Naive thymus-derived CD4-positive, alpha-beta T cell (primary cell): Measurements from ENCODE around the gene BTG2. TPM values are rescaled to one million over a fixed set of nuclear protein-coding genes. Genes with fewer than 3 reads are reported as not detected.

ENCODE experiments used
- ATAC-seq: fragments of 150-1000 bp; cut with Tn5 transposase; 2 replicates; pipeline ENCODE4 v1.10.0; 2021; ENCODE audit warnings: mild to moderate bottlenecking, moderate library complexity
- CTCF ChIA-PET: fragments of 350-600 bp; sonication (Branson Sonifier 250); formaldehyde crosslinking; loops from one replicate; lab custom pipeline; 2021; ENCODE audit warnings: antibody characterized with exemption; lab: Charles Lee
- POLR2A ChIA-PET: fragments of 350-600 bp; sonication (Branson Sonifier 250); formaldehyde crosslinking; loops from one replicate; lab custom pipeline; 2021; ENCODE audit warnings: antibody characterized with exemption, inconsistent platforms; lab: Charles Lee
- DNase-seq, 9 donors: peaks; one replicate each; pipeline versions ENCODE4 v3.0.0 to v3.0.0-alpha.2; 2020 to 2022; ENCODE audit warnings: mixed read lengths in 1 of 9
- H3K27ac ChIP-seq: one replicate; pipeline ENCODE4 v1.7.0; 2013; ENCODE audit warnings: mild to moderate bottlenecking, low read depth, low read length, moderate library complexity
- H3K27me3 ChIP-seq, 2 donors: one replicate each; pipeline ENCODE4 v1.7.0; 2013; ENCODE audit warnings: low read length in 2 of 2, mild to moderate bottlenecking in 2 of 2, moderate library complexity in 2 of 2; ENCODE audit not compliant: control insufficient read depth in 2 of 2, insufficient read depth in 2 of 2
- H3K36me3 ChIP-seq, 3 experiments: 1 replicate in 2 of 3; 2 replicates in 1 of 3; pipeline ENCODE4 v1.7.0; 2013; ENCODE audit warnings: low read length in 3 of 3, mild to moderate bottlenecking in 3 of 3, moderate library complexity in 1 of 3; ENCODE audit not compliant: insufficient read depth in 3 of 3, control insufficient read depth in 2 of 3
- H3K4me1 ChIP-seq, 2 donors: one replicate each; pipeline ENCODE4 v1.7.0; 2013; ENCODE audit warnings: low read length in 2 of 2, mild to moderate bottlenecking in 2 of 2, moderate library complexity in 1 of 2; ENCODE audit not compliant: control insufficient read depth in 2 of 2, insufficient read depth in 2 of 2
- H3K4me3 ChIP-seq: 2 replicates; pipeline ENCODE4 v1.7.0; 2013; ENCODE audit warnings: mild to moderate bottlenecking, low read length
- H3K9me3 ChIP-seq, 3 experiments: 1 replicate in 2 of 3; 2 replicates in 1 of 3; pipeline ENCODE4 v1.7.0; 2013; ENCODE audit warnings: low read length in 3 of 3; ENCODE audit not compliant: control insufficient read depth in 2 of 3
- H3K27ac Mint-ChIP-seq, 9 donors: one replicate each; pipeline ENCODE4 v1.8.0; 2020 to 2022; ENCODE audit warnings: mixed read lengths in 9 of 9, mild to moderate bottlenecking in 8 of 9, moderate library complexity in 5 of 9, inconsistent platforms in 2 of 9
- H3K27me3 Mint-ChIP-seq, 5 donors: one replicate each; pipeline ENCODE4 v1.8.0; 2021 to 2022; ENCODE audit warnings: mixed read lengths in 5 of 5, mild to moderate bottlenecking in 1 of 5
- H3K36me3 Mint-ChIP-seq, 5 donors: one replicate each; pipeline ENCODE4 v1.8.0; 2020 to 2022; ENCODE audit warnings: mixed read lengths in 5 of 5, mild to moderate bottlenecking in 3 of 5, inconsistent platforms in 1 of 5
- H3K4me1 Mint-ChIP-seq, 7 donors: one replicate each; pipeline ENCODE4 v1.8.0; 2020 to 2022; ENCODE audit warnings: mixed read lengths in 7 of 7, mild to moderate bottlenecking in 3 of 7, inconsistent platforms in 1 of 7
- H3K4me3 Mint-ChIP-seq, 10 donors: one replicate each; pipeline ENCODE4 v1.8.0; 2020 to 2022; ENCODE audit warnings: mild to moderate bottlenecking in 10 of 10, mixed read lengths in 10 of 10, moderate library complexity in 6 of 10, inconsistent platforms in 2 of 10
- H3K9me3 Mint-ChIP-seq, 11 donors: one replicate each; pipeline ENCODE4 v1.8.0; 2020 to 2022; ENCODE audit warnings: mixed read lengths in 11 of 11, mild to moderate bottlenecking in 4 of 11, inconsistent platforms in 1 of 11, moderate library complexity in 1 of 11
- intact Hi-C, 2 donors: fragments of 100-400 bp; cut with micrococcal nuclease; formaldehyde crosslinking; loops; one replicate each; pipeline ENCODE4 v1.15.1; 2023
- polyA plus RNA-seq, 2 donors: library from polyadenylated mRNA; unstranded; fragments of 300-500 nt; fragmentation: Illumina TruSeq; gene quantifications; one replicate each; pipeline ENCODE4 v1.2.3, GENCODE V29; 2021
- total RNA-seq, 6 experiments: library from RNA in 5 of 6; stranded (reverse) in 5 of 6; gene quantifications; 1 replicate in 5 of 6; 2 replicates in 1 of 6; pipeline ENCODE4 v1.2.3 and lab custom pipeline; 2021 to 2026

The BTG2 gene
- total and polyA plus RNA-seq, 7 experiments from 2014 or later, result 118 to 654 (median 236) TPM

DNA sequence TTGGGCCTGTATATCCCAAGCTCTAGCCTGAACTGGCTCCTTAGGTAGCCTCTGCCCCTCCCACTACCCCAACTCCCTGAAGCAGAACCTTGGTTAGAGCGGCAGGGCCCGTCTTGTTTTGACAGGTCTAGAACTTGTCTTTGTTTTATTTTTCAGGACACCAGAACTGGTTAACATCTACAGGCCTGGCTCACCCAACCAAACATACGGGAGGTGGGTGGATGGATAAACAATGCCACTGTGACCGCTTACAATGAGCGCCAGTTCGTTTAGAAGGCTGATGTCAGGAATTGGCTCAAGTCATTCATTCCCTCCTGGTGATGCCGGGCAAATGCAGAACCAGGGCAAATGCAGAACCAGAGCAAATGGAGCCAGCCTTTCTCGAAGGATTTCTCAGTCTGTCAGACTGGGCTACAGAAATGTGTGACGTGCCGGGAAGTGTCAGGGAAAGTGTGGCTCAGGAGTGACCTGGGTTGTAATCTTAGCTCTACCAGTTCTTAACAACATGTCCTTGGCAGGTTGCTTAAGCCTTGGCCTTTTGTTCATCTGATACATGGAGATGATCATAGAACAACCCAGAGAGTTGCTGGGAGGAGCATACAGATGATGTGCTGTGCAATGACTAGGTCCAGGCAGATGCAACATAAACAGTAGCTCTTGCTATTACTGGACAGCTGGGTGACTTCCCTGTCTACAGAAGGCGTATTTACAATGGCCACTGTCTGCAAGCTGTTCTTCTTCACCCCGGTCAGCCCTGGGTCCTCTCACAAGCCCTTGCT is 30.5 kb upstream of the BTG2 start:
- H3K27me3 ChIP-seq, result no peaks in the 10 kb centered on the region
- Mint-ChIP-seq H3K27ac (peak overlapping the region; percentile 60 to 98 (median 86)), H3K27me3 (no peaks in the 10 kb centered on the region), H3K4me1 (peaks cover 32 to 83% (median 75%) of the 10 kb centered on the region in 7 donors), H3K36me3 (no peaks in the 10 kb centered on the region), H3K9me3 (no peaks in the 10 kb centered on the region), H3K4me3 (peak overlapping the region; percentile 25 to 83 (median 79))
- H3K9me3 ChIP-seq, result no peaks in the 10 kb centered on the region
- peaks cover 6 to 61% of the 10 kb centered on the region in 2 donors for H3K4me1 ChIP-seq
- intact Hi-C loops, result loop anchor here in 1 of 2 donors (10.0 kb wide), 1 partner anchor 490 kb away; the partner anchor contains the start of gene LAX1
- no peak for DNase-seq
- no peak for ATAC-seq
- CTCF ChIA-PET, result interaction anchor here (0.8 to 15.6 kb wide), 9 partner anchors 8 to 214 kb away, joined by 3 to 480 read pairs (median 13); no protein-coding TSS in a partner anchor
- no peak overlapping the region for H3K4me3 ChIP-seq
- no peaks in the 10 kb centered on the region for H3K36me3 ChIP-seq
- POLR2A ChIA-PET, result interaction anchor here (0.6 to 31.3 kb wide), 6 partner anchors 14 to 299 kb away, joined by 3 to 1812 read pairs (median 8); partner anchors contain the start of gene BTG2
- H3K27ac ChIP-seq, result no peak overlapping the region

DNA sequence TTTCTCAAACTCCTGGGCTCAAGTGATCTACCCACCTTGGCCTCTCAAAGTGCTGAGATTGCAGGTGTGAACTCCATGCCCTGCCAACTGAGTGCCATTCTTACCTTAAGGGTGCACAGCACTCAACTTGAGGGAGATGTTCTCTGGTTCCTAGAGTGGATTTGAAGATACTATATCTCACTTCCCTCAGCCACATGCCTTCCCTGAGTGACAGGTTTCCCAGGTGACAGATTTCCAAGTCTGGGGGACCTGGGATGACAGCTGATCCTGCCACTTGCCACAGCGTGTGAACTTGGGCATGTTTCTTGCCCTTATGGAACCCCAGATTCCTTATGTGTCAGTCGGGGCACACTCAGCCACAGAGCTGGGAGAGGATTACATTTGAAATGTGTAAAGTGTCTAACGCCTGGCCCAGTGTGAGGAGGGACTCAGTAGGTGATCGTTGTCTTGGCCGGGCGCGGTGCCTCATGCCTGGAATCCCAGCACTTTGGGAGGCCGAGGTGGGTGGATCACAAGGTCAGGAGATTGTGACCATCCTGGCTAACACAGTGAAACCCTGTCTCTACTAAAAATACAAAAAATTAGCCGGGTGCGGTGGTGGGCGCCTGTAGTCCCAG is 29.6 kb upstream of the BTG2 start:
- ChIA-PET CTCF (interaction anchor here (0.8 to 15.6 kb wide), 9 partner anchors 8 to 213 kb away, joined by 3 to 480 read pairs (median 13); no protein-coding TSS in a partner anchor), POLR2A (interaction anchor here (1.9 to 31.3 kb wide), 3 partner anchors 13 to 66 kb away, joined by 6 to 1812 read pairs (median 389); partner anchors contain the start of gene BTG2)
- Mint-ChIP-seq H3K36me3 (no peaks in the 10 kb centered on the region), H3K4me1 (peaks cover 37 to 81% (median 77%) of the 10 kb centered on the region in 7 donors), H3K9me3 (no peaks in the 10 kb centered on the region), H3K4me3 (peak overlapping the region in 3 of 10 donors; percentile 3 to 12 (median 9)), H3K27me3 (no peaks in the 10 kb centered on the region), H3K27ac (peak overlapping the region; percentile 36 to 98 (median 60))
- H3K4me3 ChIP-seq, result no peak overlapping the region
- DNase-seq (no peak), ATAC-seq (no peak)
- intact Hi-C loops, result loop anchor here in 1 of 2 donors (10.0 kb wide), 1 partner anchor 489 kb away; the partner anchor contains the start of gene LAX1
- H3K9me3 ChIP-seq, result no peaks in the 10 kb centered on the region
- no peaks in the 10 kb centered on the region for H3K27me3 ChIP-seq
- no peak overlapping the region for H3K27ac ChIP-seq
- peaks cover 6 to 58% of the 10 kb centered on the region in 2 donors for H3K4me1 ChIP-seq
- H3K36me3 ChIP-seq, result no peaks in the 10 kb centered on the region

DNA sequence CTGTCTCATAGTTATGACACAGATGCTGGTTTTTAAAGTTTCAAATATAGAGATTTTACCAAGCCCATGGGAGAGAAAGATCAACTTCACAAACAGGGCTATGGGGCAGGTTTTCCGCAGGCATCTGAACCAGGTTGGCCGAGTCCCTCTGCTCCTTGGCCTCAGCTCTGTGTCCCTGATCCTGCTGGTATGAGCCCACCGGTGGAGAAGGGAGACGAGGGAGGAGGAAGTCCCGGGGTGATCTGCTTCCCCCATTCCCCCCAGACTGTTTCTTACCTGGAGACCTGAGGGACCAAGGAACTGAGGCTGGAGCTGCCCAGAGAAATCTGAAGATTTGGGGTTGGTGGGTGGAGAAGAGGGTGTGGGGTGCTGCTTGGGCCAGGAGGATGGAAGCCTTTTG is 28.9 kb upstream of the BTG2 start:
- intact Hi-C loops, result loop anchor here in 1 of 2 donors (10.0 kb wide), 1 partner anchor 488 kb away; the partner anchor contains the start of gene LAX1
- Histone ChIP-seq H3K27me3 (no peaks in the 10 kb centered on the region), H3K4me3 (no peak overlapping the region), H3K27ac (no peak overlapping the region), H3K9me3 (no peaks in the 10 kb centered on the region), H3K4me1 (peaks cover 6 to 51% of the 10 kb centered on the region in 2 donors), H3K36me3 (no peaks in the 10 kb centered on the region)
- H3K36me3 Mint-ChIP-seq, result no peaks in the 10 kb centered on the region
- ChIA-PET CTCF (interaction anchor here (1.3 to 15.6 kb wide), 9 partner anchors 9 to 212 kb away, joined by 3 to 480 read pairs (median 14); partner anchors contain the start of gene BTG2), POLR2A (interaction anchor here (1.6 to 31.3 kb wide), 3 partner anchors 12 to 40 kb away, joined by 6 to 1812 read pairs (median 389); partner anchors contain the start of gene BTG2)
- H3K4me1 Mint-ChIP-seq, result peaks cover 35 to 75% (median 73%) of the 10 kb centered on the region in 7 donors
- DNase-seq (no peak), ATAC-seq (no peak)
- peak overlapping the region in 2 of 10 donors; percentile 66 to 70 for H3K4me3 Mint-ChIP-seq
- H3K27ac Mint-ChIP-seq, result peak overlapping the region; percentile 59 to 98 (median 83)
- H3K27me3 Mint-ChIP-seq, result no peaks in the 10 kb centered on the region
- H3K9me3 Mint-ChIP-seq, result no peaks in the 10 kb centered on the region

DNA sequence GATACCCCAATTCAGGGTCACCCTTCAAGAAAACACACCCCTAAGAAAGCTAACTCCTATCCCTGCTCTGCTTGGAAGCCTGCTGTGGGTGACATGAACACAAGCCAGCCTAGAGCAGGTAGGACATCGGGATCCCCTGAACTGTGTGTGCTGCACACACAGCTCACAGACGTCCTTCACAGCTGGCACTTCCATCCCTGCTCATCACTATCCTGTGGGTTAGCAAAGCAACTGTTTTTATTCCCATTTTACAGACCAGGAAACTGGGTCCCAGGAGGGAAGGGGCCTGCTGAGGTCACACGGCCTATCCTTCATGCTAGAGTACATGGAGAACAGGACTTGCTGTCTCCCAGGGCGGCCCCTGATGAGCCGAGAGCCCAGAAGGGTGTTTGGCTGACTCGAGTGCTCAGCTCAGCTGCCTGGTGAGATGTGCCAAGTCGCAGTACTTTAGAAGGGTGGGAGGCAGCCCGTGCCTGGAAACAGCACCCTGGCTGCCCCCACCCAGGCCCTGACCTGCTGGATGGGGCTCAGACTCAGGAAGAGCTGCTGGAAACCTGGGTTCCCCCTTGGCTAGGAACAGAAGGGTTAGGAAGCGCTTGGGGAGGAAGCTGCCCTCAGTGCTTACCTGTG is 28.3 kb upstream of the BTG2 start:
- ChIA-PET CTCF (interaction anchor here (0.7 to 15.6 kb wide), 9 partner anchors 8 to 63 kb away, joined by 3 to 480 read pairs (median 13); partner anchors contain the start of gene BTG2), POLR2A (interaction anchor here (0.6 to 31.3 kb wide), 10 partner anchors 12 to 202 kb away, joined by 3 to 1812 read pairs (median 6); partner anchors contain the start of gene BTG2)
- Histone ChIP-seq H3K4me1 (peaks cover 6 to 51% of the 10 kb centered on the region in 2 donors), H3K27me3 (no peaks in the 10 kb centered on the region), H3K4me3 (no peak overlapping the region), H3K9me3 (no peaks in the 10 kb centered on the region), H3K36me3 (no peaks in the 10 kb centered on the region), H3K27ac (peak overlapping the region; percentile 74)
- H3K4me3 Mint-ChIP-seq, result peak overlapping the region; percentile 22 to 79 (median 63)
- intact Hi-C loops, result loop anchor here in 1 of 2 donors (10.0 kb wide), 1 partner anchor 488 kb away; the partner anchor contains the start of gene LAX1
- no peaks in the 10 kb centered on the region for H3K9me3 Mint-ChIP-seq
- H3K36me3 Mint-ChIP-seq, result no peaks in the 10 kb centered on the region
- peaks cover 37 to 73% (median 70%) of the 10 kb centered on the region in 7 donors for H3K4me1 Mint-ChIP-seq
- DNase-seq (peak in 1 of 9 donors; percentile 27), ATAC-seq (no peak)
- H3K27me3 Mint-ChIP-seq, result no peaks in the 10 kb centered on the region
- peak overlapping the region; percentile 72 to 98 (median 89) for H3K27ac Mint-ChIP-seq

DNA sequence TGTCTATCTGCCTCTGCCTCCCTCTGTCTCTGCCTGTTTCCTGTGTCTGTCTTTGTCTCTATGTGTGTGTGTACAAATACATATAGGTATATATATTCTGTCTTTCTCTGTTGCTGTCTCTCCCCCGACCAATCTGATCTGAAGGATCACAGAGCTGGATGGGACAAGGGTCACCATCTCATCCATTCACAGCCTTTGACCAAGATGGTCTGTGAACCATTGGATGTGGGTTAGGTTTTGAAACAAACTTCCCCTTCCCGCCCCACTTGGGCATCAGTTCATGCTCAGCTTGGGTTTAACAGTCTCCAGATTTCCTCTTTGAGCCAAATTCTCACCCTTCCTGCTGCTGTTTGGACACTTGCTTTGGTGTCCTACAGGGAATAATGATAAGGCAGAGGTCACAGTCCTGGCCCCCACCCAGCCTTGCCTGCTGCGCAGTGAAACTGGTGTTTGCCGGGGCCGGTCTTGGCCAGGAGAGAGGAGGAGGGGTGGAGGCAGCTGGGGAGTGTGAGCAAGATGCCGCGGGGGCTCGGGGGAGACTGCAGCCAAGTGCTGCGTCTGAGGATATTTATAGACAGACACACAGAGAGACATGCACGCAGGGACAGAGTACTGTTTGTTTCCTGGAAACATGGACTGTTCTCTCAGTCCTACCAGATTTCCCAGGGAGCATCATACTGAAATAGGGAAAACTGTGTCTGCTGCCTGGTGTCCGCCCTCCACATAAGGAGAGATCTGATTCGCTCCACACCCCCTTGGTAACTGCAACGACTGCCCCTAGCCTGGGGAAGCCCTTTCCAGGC is 27.0 kb upstream of the BTG2 start:
- DNase-seq, result peak in 6 of 9 donors; percentile 40 to 60 (median 50)
- no peaks in the 10 kb centered on the region for H3K27me3 ChIP-seq
- H3K36me3 ChIP-seq, result no peaks in the 10 kb centered on the region
- Mint-ChIP-seq H3K9me3 (no peaks in the 10 kb centered on the region), H3K4me1 (peaks cover 35 to 78% (median 65%) of the 10 kb centered on the region in 7 donors), H3K36me3 (no peaks in the 10 kb centered on the region), H3K27ac (peak overlapping the region; percentile 72 to 98 (median 89)), H3K4me3 (peak overlapping the region; percentile 22 to 79 (median 63)), H3K27me3 (no peaks in the 10 kb centered on the region)
- H3K27ac ChIP-seq, result peak overlapping the region; percentile 74
- ChIA-PET CTCF (interaction anchor here (0.5 to 15.6 kb wide), 9 partner anchors 11 to 210 kb away, joined by 3 to 480 read pairs (median 13); partner anchors contain the start of gene BTG2), POLR2A (interaction anchor here (0.9 to 31.3 kb wide), 7 partner anchors 10 to 60 kb away, joined by 3 to 1812 read pairs (median 13); partner anchors contain the start of gene BTG2)
- no peaks in the 10 kb centered on the region for H3K9me3 ChIP-seq
- peaks cover 4 to 45% of the 10 kb centered on the region in 2 donors for H3K4me1 ChIP-seq
- ATAC-seq, result peak; percentile 55
- H3K4me3 ChIP-seq, result peak overlapping the region; percentile 14
- intact Hi-C loops, result loop anchor here (1.0 to 10.0 kb wide), 3 partner anchors 9 to 487 kb away; partner anchors contain the start of genes BTG2 (in 1 of the 2) and LAX1 (in 1 of the 2)
